Coronary artery (tissue), 2 donors: Measurements from ENCODE around the gene R3HDM2.
"Not testable (repeated sequence)": the region's sequence is repeated elsewhere in the genome, so short reads cannot be mapped to it uniquely, and the experiment has no call there.

ENCODE experiments used
- DNase-seq: peaks from one replicate; pipeline ENCODE4 v3.0.0-alpha.2; 2017; ENCODE audit warnings: low spot score
- H3K27ac ChIP-seq, 2 donors: fragments of 200-600 bp; sonication (generic); one replicate each; pipeline ENCODE4 v1.5.1; 2016 to 2019
- H3K4me3 ChIP-seq: fragments of 200-600 bp; sonication (generic); 2 replicates; pipeline ENCODE4 v1.5.1; 2016; ENCODE audit warnings: mild to moderate bottlenecking, moderate library complexity
- CTCF ChIP-seq: fragments of 200-600 bp; sonication (generic); IDR thresholded peaks from one replicate; pipeline ENCODE4 v1.5.1; 2019; ENCODE audit warnings: antibody characterized with exemption

Gene R3HDM2

DNA sequence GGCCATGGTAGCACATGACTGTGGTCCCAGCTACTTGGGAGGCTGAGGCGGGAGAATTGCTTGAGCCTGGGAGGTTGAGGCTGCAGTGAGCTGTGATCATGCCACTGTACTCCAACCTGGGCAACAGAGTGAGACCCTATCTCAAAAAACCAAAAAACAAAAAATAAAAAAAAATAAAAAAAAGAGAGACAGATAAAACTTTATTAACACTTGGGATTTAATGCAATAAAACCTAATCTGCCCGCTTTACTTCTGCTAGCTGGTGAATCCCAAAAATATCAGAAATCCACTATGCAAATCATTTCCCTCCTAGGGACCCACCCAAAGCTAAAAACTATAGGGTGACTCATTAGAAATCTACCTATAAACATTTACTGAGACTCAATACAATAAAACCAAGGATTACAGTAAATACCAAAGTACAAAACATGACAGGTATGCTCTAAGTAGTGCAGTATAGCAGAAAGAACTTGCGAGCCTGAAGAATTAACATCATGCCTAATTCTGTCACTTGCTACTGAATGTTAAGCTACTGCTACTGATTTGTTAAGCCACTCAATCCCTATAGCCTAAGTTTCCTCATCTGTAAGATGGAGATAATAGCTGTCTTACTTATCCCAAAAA, 129.8 kb downstream of the R3HDM2 start:
- no peak for DNase-seq
- Histone ChIP-seq H3K4me3 (no peak overlapping the region), H3K27ac (no peak overlapping the region)
- no peak for TF ChIP-seq CTCF

DNA sequence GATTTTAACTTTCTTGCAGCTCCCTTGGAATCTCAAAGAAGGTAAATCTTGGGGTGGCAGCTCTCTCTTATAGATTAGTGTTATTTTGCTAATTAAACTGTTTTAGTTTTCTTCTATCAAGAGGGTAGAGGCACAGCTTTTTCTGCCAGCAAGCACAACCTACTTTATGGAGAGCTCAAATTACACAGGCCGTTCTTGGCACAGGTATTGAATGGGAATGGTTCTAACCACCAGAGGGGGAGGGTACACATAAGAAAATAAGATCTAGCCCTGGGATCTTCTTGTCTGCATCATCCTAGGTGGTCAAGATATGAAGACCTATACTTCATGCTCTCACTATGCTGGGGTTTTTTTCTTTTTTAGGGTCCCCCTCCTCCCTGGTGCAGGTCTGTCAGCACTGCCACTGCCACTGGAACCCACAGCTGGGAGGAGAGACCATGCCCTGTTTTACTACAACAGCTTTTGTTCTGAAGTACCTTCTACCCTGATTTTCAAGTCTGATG, 131.3 kb downstream of the R3HDM2 start:
- no peak for DNase-seq
- TF ChIP-seq CTCF, result no peak
- Histone ChIP-seq H3K27ac (no peak overlapping the region), H3K4me3 (no peak overlapping the region)

DNA sequence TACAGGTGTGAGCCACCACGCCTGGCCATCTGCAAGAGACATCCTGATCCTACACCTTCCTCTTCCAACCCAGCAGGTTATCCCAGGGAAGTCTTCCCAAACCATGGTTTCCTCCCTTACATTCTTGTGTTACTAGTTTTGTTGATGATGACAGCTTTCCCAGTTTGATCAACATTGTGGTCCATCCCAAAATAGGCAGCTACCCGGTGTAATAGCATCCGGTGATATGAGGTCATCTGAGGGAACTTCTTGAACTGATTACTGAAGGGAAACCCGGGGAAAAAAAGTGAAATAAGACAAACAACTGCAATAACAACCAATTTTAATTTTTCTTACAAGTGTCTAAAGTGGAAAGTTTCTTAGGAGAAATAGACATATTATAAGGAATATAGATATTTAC, 134.6 kb downstream of the R3HDM2 start:
- Histone ChIP-seq H3K27ac (no peak overlapping the region), H3K4me3 (no peak overlapping the region)
- TF ChIP-seq CTCF, result no peak
- DNase-seq, result no peak

DNA sequence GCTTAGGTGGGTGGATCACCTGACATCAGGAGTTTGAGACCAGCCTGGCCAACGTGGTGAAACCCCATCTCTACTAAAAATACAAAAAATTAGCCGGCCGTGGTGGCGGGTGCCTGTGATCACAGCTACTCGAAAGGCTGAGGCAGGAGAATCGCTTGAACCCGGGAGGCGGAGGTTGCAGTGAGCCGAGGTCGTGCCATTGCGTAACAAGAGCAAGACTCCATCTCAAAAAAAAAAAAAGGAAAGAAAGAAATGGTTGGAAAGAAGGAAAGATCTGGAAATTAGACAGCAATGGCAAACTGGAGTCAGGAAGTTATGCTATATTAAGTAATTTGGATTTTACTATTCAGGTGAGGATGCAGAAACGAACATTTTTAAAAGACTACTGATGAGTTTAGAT, 148.8 kb downstream of the R3HDM2 start:
- not testable (repeated sequence) for H3K4me3 ChIP-seq, DNase-seq, H3K27ac ChIP-seq

DNA sequence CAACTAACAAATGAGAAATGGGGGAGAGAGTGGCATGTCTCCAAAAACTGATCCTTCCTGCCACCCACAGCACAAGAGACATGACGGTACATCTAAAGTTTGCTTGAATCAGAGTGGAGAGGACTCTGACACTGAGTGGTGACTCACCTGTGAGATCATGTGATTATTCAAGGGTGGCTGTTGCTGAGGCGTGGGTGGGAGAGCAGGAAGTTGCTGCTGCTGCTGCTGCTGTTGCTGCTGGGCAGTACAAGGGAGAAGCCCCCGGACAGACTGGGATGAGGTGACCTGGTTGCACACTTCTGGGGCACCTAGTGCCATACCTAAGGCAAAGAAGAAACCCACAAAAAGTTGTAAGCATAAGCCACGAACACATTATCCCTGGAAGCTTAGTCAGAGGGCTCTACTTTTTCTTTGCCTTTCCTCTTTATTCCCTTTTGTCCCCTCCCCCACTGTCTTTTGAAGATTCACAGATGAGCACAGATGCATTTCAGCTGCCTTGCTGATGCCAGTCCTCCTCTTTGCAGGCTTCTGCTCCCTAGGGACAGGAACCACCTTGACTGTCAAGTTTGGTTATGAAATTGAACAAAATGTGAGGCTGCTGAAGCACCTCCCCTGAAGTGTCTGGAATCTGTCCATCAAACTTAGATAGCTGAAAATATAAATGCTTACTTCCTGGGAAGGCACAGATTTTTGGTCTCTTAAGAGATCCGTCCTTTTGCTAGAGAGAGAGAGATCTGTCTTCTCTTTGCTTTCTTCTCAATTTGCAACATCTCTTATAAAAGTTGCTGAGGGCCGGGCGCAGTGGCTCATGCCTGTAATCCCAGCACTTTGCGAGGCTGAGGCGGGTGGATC, 150.4 kb downstream of the R3HDM2 start:
- DNase-seq, result no peak
- Histone ChIP-seq H3K4me3 (no peak overlapping the region), H3K27ac (no peak overlapping the region)
- no peak for TF ChIP-seq CTCF

DNA sequence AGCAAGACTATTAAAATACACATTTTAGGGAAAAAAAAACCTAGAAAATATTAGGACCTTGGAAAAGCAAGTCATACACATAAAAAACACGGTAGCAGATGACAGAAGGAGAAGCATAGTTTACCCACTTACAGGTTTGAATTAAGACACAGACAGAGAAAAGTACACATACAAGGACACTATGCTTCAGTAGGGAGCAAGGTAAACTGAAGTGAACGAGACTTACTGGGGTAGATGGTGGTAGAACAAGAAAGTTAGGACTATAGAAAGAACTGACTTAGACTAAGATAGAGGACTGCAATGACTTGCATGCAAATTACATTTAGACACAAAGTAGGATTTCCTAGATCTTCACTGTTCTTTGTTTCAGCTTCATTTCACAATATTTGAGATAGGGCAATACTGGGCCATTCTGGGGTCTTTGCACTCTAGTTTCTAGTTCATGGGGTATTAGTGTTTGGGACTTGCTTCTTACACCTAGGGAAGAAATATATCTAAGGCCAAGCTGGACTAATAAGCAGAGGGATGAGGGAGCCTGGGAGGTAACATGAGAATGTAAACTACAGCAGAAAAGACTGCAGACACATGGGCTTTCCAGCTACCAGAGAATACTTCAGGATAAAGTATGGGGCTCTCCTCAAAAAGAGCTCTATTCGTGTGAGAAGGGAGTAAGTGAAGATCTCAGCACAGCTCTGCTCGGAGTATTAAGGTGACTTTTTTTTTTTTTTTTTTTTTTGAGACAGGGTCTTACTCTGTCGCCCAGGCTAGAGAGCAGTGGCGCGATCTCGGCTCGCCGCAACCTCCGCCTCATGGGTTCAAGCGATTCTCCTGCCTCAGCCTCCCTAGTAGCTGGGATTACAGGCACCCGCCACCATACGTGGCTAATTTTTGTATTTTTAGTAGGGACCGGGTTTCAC, 152.1 kb downstream of the R3HDM2 start:
- Histone ChIP-seq H3K4me3 (no peak overlapping the region), H3K27ac (no peak overlapping the region)
- DNase-seq, result no peak
- no peak for TF ChIP-seq CTCF

- no peak for DNase-seq
- no peak for TF ChIP-seq CTCF
- no peak overlapping the region for H3K27ac ChIP-seq
These were observed 153.8 kb downstream of the R3HDM2 start for GRCh38 chr12:57276935-57277563.

GRCh38 chr12:57276233-57276632, 154.6 kb downstream of the R3HDM2 start:
- not testable (repeated sequence) for H3K27ac ChIP-seq, DNase-seq, H3K4me3 ChIP-seq

More at GRCh38 chr12:57276935-57277563, 153.8 kb downstream of the R3HDM2 start:
- no peak overlapping the region for H3K4me3 ChIP-seq
